Stimulated activated CD8-positive, alpha-beta memory T cell treated with anti-CD3 and anti-CD28 coated beads, Interleukin-4, amount 100 ng/mL, for 1 hour (primary cell): ENCODE results near the gene TMC6.
A peak's percentile ranks its signal among the peaks of the same experiment; 100 is the strongest.
"Not testable (repeated sequence)": the region's sequence is repeated elsewhere in the genome, so short reads cannot be mapped to it uniquely, and the experiment has no call there.

ENCODE experiments used
- DNase-seq, 2 donors: peaks; one replicate each; pipeline ENCODE4 v3.0.0-alpha.2; 2020; ENCODE audit warnings: low read depth in 2 of 2, low spot score in 1 of 2

TMC6 gene

DNA sequence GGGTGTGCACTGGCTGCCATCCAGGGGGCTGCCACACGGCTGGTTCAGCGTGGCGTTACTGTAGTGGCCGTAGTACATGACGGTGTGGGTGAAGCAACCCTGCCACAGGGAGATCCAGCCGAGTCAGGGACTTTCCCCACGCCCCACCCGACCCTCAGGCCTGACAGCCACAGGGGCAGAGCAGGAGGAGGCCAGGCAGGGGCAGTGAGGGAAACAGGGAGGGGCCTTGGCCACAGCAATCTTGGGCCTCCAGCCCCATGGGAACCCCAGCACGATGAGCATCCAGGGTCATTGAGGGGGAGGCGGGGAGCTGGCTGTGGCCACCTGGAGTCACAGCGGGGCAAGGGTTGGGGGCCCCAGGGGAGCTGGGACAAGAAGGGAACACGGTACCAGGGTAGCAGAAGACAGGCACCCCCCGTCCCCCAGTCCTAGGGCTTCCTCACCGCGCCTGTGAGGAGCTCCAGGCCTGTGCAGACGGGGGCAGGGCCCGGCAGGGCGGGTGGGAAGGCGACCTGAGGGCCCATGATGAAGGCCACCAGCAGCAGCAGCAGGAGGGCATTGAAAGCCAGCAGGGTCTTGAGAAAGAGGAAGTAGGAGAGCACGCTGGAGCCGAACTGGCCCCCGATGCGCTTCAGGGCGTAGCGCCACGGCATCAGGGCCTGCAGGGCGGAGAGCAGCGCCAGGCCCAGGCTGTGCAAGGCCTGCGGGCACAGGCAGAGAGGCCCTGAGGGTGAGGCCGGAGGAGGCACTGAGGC is 4.3 kb downstream of the TMC6 start:
- DNase-seq: no peak

DNA sequence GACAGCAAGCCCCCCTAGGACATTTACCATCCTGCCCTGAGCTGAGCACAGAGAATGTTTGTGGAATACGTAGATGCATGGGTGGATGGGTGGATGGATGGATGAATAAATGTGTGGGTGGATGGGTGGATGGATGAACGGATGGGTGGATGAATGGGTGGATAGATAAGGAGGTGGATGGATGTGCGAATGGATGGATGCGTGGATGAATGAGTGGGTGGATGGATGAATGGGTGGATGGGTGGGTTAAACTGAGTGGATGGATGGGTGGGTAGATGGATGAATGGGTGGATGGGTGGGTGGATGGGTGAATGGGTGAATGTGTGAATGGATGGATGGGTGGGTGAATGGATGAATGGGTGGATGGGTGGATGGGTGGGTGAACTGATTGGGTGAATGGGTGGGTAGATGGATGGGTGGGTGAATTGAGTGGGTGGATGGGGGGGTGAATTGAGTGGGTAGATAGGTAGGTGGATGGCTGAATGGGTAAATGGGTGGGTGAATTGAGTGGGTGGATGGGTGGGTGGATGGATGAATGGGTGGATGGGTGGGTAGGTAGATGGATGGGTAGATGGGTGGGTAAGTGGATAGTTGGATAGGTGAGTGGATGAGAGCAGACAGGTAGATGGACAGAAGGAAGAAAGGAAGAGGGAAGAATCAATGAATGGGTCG is 5.2 kb downstream of the TMC6 start:
- DNase-seq: no peak

DNA sequence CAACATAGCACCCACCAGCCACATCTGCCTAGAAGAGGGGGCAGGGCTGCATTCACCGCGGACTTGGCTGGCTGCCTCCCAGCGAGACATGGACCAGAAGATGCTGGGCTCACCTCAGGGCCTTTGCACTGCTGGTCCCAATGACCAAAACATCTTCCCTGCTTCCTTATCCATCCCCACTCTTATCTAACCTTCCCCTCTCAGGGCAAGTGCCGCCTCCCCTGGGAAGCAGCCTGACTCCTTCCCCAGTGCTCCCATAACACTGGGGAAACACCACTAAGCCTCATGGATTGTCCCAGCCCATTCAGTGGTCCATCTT is 5.7 kb downstream of the TMC6 start:
- no peak for DNase-seq

DNA sequence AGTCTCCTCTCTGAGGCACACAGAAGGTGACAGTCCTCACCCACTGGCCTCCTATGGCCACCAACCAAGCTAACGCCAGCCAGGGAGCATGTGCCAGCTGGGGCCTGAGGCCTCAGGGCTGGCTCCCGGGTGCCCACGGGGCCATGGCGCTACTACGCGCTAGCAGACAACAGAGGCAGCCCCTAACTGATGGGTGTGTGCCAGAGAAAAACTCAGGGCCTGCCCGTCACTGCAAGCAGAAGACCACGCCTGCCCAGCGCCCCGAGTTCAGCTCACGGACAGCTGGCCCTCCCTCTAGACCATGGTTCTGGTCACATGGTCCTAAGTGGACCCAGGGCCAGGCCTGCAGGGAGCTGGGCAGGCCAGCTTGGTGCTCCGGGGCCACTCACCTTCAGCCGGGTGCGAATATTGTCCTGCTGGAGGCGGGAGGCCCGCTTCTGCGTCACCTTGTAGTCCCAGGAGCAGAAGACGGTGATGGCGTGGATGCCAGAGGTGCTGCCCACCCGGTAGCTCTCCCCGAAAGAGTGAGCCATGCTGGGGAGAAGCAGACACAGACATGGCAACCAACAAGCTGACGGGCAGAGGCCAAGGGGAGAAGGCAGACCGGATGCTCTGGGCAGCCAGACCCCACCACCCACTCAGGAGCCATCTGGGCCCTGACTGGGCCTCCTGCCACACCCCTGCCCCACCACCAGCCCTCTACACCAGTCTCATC is 6.2 kb downstream of the TMC6 start:
- no peak for DNase-seq

DNA sequence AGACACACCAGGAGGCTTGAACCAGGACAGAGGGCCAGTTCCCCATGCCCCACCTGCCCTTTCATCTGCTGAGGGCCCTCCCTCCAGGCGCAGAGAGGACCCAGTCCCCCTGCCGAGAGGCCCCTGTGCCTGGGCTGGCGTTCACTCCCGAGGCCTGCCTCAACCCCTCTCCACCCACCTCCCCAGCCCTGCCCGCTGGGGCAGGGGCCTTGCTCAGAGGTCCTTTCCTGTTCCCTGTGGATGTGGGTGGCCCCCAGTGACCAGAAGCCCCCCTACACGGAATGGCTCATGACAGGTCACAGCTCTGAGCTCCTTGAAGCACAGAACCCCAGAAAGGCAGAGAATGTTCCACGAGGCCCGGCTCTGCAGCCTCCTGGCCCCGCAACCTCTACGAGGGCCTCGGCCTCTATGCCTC is 6.7 kb downstream of the TMC6 start:
- DNase-seq: no peak

DNA sequence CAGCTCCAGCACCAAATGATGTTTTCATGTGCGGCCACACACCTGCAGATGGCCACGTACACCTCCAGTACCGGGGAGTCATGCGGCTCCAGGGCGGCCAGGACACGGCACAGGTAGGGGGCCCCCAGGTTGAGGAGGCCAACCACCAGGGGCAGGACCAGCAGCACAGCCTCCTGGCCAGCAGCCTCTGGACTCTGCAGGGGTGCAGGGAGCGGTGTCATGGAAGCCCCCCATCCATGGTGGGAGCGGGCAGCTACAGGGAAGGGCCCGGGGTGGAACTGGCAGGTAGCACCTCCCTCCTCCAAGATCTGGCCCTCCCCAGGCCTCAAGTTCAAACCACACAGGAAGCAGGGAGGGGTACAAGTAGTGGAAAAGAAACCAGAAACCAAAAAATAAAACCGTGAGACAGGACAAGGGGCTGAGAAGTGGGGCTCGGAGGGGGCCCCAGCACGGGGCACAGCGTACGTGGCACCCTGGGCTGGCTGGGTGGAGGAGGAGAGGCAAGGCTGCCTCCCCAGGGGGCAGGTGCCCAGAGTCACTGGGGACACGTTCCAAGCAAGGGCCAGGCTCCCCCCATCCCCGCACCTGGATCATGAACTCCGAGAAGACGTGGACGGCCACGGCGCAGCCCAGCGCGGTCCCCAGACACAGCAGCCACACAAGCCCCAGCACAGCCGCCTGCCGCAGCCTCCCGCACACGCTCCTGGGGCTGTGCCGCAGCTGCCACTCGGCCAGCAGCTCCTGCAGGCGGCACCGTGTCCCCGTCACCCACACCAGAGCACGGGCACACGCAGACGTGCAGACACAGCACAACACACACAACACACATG is 7.4 kb downstream of the TMC6 start:
- no peak for DNase-seq

DNA sequence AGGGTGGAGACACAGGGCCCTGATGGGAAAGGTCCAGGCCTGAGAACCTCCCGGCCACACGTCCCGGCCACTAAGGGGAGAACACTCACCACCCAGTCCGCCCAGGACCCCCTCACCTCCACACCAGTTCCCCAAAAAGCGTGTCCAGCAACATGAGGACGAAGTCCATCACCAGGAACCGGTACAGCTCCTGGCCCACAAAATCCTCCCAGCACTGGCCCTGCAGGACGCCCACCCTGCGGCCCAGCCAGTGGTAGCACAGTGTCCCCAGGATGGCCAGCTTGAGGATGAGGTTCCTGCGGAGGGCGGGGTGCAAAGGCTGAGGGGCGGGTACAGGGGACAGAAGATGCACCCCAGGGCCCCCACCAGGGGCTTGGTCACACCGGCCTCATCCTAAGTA is 8.0 kb downstream of the TMC6 start:
- no peak for DNase-seq

DNA sequence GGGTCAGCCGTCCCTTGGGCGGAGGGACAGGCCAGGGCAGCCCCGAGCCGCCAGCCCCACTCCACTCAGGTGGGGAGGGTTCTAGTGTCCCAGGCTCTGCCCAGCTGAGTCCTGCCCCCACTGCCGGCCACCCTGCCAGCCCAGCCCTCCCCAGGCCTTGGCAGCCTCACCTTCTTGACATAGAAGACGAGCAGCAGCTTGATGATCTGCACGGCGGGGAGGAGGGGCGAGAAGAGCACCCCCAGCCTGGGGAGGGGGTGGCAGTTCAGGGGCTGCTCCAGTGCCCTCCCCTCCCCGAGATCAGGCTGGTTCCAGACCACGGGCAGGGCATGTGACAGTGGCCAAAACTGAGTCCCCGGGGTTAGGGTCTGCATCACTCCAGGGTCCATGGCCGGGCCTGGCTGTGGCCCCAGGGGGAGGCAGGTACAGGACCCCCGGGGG is 9.7 kb downstream of the TMC6 start:
- no peak for DNase-seq

DNA sequence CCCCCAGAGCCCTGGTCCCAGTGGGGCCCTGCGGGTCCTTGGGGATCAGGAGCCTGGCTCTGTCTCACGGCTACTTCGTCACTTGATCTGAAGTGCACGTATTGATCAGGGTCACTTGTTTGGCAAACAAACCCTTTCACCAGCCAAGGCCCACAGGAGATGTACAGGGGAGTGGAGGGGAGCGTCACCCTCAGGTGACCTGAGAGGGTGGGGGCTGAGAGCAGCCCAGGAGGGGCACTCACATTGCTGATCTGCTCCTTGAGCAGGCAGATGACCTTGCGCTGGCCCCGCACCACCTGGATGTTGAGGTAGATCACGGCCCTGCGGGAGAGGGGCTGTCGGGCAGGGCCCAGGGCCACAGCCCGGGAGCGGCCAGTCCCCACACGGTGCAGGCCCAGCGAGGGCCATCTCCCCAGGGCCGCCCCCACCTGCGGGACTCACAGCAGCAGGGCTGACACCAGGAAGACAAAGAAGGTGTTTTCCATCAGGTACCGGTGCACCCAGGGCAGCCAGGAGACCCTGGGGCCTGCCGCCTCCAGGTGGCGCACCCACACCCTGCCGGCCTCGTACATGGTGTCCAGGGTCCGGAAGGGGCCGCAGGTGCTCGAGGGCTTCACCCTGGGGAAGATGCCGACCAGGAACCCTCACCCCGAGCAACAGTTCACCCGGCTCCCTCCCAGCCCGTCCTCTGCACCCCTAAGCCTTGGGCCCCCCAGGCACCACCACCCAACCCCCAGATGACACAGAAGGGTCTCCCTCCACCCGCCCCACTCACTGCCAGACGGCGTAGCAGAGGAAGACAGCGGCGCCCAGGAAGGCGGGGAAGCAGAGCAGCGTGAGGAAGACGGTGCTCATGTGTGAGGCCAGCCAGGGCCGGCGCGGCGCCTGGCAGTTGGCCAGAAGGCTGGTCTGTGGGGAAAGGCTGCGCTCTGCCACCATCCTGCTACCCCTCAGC is 11.3 kb downstream of the TMC6 start:
- no peak for DNase-seq

DNA sequence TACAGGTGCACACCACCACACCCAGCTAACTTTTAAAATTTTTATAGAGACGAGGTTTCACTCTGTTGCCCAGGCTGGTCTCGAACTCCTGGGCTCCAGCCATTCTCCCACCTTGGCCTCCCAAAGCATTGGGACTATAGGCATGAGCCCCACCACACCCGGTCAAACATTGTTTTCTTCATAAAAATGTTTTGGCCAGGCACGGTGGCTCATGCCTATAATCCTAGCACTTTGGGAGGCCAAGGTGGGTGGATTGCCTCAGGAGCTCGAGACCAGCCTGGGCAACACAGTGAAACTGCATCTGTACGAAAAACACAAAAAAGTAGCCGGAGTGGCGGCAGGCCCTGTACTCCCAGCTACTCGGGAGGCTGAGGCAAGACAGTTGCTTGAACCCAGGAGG is 12.1 kb downstream of the TMC6 start:
- no peak for DNase-seq

DNA sequence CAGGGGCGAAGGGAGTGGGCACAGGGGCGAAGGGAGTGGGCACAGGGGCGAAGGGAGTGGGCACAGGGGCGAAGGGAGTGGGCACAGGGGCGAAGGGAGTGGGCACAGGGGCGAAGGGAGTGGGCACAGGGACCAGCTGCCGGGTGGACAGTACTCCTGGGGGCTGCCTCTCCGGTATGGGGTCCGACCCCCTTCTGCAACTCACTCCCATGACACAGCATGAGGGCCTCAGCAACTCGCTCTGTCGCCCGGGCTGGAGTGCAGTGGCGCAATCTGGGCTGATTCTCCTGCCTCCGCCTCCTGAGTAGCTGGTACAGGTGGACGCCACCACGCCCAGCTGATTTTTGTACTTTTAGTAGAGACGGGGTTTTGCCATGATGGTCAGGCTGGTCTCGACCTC is 12.8 kb downstream of the TMC6 start:
- DNase-seq: not testable (repeated sequence)

DNA sequence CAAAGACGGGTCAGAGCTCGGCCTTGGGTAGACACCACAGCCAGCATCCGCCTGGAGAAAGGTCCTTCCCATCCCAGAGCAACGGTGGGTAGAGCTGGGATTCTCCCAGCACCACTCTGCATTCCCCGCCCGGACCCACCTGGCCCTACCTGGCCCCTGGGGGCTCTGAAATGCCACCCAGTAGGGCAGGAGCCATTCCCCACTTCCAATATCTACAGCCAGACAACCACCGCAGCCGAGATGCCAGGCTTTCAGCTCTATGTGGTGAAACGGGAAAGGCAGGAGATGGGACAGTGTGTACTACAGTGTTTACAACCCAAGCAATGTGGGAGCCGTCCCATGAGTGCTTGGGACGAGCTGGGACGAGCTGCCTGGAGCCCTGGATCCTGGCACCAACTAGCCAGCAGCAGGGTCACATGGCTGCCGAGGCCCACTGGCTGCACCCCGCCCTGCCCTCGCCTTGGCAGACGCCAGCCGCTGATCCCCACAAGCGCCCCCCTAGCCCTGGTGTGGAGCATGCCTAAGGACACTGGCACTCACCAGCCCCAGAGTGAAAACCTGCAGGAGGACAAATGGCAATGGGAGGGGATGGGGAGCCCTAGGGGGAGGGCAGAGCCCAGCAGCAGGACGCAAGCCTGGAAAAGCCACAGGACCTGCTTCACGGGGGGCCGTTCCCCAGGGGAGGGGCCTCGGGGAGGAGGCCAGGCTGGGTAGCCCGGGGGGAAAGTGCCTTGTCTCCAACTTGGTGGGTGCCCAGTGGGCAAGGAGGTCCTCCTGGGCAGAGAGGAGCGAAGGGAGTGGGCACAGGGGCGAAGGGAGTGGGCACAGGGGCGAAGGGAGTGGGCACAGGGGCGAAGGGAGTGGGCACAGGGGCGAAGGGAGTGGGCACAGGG is 13.5 kb downstream of the TMC6 start:
- no peak for DNase-seq

DNA sequence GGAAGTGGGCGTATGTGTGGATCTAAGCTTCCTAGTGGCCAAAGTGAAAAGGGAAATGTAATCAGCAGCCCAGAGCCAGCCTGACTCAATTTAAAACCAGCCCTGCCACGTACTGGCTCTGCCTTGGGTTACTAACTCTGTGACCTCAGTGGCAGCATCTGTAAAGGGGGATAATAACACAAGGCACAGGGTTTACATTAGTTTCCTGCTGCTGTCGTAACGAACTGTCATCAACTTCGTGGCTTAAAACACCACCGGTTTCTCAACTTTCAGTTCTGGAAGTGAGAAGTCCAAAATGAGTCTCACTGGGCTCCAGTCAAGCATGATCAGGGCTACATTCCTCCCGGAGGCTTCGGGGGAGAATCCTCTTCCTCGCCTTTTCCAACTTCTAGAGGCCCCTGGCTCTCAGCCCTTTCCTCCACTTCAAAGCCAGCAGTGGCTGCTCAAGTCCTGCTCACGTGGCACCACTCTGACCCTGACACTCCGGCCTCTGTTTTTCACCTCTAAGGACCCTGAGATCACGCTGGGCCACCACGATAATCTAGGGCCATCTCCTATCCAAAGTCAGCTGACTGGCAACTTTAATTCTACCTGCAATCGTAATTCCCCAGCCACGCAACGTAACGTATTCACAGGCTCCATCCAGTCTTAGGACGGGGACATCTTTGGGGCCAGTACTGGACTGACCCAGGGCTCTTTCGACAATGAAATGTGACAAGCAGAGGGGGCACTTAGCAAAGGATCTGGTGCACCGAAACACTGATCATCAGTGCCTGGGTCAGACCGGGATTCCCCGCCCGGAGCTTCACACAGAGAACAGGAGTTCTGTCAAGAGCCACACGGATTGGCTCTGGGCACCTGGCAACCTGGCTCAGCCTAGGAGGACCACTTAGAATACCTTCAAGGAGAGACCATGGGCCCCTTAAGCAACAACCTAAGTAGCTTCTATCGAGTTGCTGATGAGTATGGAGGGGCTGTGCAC is 14.5 kb downstream of the TMC6 start:
- no peak for DNase-seq

DNA sequence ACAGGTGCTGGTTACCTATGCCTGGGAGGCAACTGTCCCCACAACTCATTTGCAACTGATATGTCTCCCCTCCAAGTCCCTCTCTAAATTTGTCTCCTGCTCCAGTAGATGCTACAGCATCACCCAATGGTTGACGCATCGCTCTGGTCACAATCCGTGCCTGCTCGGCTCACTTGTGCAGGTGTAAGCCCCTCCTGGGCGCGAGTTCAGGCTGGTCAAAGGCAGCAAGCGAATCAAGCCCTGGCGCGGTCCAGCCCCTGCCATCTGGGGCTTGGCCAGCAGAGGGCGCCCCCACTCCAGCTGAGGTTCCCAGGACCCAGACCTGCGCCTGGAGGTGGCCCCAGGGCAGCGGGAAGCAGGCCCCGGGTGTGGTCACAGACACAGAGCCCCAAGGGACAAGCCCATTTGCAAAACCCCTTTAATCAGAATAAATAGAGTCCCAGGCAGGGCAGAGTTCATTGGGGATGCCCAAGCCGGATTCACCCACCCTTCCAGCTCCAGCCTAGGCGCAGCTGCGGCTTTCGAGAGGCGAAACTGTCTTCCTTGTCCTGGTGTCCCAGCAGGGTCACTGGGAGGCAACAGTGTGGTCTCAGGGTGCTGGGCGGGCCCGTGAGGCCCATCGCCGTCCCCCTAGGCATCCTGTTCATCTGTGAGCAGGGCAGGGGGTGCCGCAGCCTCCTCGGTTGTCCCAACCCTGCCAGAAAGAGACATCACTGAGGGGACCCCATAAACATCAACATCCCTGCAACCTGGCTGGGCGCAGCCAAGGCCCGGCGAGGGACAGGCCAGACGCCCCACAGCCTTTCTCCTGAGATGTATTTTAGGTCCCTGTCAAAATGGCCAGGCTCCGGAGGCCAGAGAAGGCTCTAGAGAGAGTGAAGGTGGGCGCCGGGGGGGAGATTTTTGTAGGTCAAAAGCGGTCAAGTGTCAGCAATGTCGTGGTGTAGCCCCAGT is 15.8 kb downstream of the TMC6 start:
- DNase-seq: peak in 1 of 2 donors; percentile 63

DNA sequence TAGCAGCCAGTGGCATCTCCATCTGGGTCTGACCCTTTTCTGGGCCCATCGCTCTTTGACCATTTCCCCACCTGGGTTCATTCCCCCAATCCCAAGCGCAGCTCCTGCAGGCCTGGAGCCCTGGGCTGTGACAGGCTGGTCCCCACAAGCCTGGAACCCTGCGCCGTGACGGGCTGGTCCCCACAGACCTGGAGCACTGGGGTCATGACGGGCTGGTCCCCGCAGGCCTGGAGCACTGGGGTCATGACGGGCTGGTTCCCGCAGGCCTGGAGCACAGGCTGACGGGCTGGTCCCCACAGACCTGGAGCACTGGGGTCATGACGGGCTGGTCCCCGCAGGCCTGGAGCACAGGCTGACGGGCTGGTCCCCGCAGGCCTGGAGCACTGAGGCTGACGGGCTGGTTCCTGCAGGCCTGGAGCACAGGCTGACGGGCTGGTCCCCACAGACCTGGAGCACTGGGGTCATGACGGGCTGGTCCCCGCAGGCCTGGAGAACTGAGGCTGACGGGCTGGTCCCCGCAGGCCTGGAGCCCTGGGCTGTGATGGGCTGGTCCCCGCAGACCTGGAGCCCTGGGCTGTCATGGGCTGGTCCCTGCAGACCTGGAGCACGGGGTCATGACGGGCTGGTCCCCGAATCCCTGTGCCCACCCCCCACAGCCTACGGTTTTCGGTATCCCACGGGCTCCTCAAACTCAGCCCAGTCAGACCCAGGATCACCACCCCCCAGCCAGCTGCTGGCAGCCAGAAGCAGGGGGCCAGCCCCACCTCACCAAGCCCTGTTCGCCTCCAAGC is 16.6 kb downstream of the TMC6 start:
- DNase-seq: no peak

DNA sequence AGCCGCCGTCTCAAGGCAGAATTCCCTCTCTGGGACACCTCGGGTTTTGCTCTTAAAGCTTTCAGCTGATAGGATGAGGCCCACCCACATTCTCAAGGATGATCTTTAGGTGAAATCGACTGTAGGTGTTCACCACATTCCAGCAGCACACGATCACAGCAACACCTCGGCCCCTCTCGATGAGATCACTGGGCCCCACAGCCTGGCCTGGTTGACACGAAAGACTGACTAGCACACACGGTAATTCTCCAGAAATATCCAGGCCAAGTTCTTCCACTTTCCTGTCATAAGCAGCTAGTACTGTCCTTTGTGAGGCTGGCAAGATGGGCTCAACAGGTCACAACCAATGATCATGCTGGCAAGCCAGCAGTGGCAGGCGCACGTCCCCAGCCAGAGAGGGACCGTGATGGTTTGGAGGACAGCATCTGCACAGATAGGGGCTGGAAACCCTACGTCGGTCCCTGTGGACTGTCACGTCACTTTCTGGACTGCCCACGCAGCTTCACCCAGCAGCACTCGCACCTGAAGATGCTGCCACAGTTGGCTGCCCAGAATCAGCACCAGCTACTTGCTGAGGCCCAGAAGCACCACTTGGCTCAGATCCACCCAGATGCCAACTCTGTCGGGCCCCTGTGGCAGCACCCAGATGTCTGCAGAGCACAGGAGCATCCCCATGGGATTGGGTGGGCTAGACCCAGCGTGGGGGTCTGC is 17.4 kb downstream of the TMC6 start:
- no peak for DNase-seq
